GM03348 (cell line): Measurements from ENCODE around the gene LLGL1.

ENCODE experiments used
- DNase-seq: peaks from one replicate; pipeline ENCODE4 v3.0.0; 2012; ENCODE audit warnings: low spot score

Gene LLGL1

DNA sequence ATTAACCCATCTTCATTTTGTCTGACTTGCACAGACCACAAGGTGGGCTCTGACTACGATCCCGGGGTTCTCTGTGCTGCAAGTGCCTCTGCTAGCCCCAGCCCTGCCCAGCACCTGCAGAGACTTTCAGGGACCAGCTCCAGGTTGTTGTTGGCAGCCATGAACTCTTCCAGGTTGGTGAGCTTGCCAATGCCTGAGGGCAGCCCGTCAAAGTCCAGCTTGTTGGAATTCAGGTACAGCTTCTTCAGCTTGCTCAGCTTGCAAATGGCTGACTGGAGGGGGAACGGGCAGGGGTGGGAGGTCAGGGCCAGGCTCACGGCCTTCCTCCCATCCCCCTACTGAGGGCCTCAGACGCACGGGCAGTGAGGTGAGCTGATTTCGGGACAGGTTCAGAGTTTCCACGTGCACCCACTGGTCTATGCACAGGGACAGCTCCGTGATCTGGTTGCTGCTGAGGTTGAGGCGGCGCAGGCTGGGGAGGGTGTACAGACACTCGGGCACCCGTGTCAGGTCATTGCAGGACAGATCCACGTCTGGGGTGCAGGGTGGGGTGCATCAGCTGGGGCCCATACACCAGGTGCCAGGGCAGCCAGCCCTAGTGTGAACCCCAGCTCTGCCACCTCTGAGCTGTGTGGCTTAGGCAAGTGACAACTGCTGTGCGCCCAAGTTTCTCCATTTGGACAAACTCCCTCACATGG lies 27.9 kb downstream of the LLGL1 start:
- no peak for DNase-seq

DNA sequence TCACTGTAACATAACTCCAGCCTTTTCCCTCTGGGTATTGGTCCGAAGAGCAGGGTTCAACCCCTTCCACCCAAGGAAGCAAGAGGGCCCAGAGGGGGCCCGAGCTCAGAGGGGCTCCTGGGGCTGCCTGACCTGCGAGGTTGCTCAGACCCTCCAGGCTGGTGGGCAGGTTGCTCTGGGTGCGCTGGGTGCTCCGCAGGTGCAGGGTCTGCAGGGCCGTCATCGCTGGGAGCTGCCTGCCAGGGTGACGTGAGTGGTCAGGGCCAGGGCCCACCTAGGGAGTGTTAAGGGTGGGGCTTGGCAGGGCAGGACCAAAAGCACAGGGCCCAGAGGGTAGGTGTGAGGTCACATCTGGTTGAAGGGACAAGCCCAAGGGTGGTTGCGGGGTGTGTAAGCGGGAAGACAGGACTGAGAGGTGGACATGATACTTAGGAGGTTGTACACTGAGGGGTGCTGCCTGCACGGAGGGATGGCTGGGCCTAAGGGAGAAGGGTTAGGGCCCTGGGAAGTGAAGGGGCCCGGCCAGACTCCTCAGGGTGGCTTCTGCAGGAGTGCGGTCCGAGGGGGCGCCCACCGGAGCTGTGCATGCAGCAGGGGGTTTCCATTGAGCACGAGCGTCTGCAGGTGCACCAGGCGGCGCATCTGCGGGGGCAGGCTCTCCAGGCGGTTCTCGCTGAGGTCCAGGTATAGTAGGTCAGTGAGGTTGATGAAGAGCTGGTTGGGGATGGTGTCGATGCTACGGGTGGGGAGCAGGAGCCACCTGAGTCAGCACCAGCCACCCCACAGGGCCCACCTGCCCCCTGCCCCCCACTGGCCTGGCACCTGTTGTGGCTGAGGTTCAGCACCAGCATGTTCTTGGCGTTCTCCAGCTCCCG lies 28.7 kb downstream of the LLGL1 start:
- DNase-seq = no peak

DNA sequence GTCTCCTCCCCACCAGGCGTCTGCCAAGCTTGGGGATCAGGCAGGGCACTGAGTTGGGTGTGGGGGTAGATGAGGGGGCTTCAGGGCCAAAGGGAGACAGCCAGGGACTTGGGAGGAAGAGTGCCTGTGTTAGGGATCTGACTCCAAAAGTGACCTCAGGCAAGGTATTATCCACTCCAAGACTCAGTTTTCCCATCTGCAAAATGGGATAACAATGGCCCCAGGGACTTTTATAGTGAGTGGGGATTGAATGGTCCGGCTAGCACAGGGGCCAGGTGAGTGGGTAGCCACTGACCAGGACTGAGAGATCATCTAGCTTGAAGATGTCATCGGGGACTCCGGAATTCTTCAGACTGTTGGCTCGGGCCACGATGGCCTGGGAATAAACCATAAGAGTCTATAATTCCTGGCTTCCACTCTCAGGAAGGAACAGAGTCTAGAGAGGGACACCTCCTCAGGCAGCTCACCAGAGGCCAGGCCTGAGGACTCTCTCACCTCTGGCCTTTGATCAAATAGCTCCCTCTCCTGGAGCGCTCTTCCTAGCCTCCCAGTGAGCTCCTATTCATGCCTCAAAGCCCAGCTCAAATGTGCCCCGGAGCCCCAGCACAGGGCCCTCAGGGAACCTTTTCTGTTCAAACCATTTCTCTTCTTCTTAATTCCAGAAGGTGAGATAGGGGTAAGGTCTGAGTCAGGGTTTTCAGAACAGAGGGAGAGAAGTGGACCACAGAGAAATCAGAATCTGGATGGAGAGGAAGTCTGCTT lies 29.6 kb downstream of the LLGL1 start:
- no peak for DNase-seq

DNA sequence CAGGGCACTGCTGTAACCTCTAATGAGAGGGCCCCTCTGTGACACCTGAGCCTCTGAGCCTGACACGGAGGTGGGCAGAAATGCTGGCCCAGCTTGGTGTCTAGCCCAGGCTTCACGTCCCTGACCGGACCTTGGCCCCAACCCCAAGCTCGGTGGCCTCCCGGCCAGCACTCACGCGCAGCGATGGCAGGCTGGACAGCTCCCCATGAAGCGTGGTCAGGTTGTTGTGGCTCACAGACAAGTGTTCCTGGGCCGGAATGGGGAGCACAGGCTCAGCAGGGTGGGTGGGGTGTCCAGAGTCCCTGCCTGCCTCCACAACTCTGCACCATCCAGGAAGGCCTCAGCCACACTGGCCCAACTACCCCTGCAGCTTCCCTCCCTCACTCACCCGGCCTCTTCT lies 30.9 kb downstream of the LLGL1 start:
- no peak for DNase-seq

DNA sequence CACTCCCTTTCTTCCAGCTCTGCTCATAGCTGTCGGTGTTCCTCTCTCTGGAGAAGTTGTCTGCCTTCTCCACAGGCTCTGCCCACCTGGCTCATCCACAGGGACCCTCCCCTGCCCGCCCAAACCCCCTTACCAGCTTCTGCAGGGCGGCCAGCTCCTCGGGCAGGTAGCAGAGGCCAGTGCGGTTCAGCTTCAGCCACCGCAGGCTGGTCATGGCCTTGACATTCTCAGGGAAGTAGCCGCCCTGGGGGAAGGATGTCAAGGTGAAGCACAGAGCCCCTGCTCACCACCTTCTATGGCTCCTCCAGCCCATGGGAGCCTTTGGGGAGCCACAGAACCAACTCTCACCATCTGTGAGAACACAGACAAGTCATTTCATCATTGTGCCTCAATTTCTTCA lies 31.3 kb downstream of the LLGL1 start:
- no peak for DNase-seq

DNA sequence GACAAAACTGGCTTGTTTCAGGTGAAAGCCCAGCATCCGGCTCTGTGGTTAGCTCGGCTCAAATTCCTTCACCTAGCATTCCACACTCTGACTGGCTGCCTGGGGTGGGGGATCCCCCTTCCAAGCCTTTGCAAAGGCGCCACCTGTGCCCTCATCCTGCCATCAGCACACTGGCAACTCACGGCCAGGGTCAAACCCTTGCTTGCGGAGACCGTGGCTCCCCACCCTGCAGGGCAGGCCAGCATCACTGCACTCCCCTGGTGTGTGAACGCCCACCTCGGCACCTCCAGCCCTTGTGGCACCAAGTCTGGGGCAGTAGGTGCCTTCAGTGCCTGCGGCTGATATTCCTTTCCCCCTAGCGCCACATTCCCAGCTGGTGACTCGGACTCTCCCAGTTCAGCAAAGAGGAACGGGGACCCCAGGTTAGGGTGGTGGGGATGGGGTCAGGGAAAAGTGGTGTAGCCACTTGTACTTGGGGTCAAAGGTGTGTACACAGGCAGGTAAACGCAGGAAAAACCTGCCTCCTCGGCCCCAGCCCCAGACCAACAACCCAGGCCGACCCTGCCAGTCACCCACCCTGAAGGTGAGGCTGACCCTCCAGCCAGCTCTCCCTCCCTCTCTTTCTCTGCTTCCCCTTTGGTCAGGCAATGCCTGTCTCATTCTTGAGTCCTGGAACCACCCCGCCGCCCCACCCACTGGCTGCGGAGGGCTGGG lies 32.0 kb downstream of the LLGL1 start:
- DNase-seq = peak; percentile 81

DNA sequence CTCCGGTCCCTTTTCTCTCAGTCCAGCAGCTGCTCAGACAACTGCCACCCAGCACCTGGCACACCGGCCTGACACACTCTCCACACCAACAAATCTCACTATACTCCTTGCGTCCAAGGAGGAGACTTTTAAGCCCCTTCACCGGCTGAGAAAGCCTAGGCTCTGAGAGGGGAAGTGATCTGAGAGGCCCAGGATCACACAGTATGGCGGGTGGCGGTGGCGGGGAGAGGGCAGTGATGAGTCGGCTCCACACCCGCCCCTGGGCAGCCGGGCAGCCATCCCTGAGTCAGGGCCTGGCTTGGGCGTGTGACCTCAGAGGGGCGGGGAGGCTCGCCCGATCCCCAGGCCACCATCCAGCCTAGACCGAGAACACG lies 32.5 kb downstream of the LLGL1 start:
- DNase-seq = peak; percentile 95

DNA sequence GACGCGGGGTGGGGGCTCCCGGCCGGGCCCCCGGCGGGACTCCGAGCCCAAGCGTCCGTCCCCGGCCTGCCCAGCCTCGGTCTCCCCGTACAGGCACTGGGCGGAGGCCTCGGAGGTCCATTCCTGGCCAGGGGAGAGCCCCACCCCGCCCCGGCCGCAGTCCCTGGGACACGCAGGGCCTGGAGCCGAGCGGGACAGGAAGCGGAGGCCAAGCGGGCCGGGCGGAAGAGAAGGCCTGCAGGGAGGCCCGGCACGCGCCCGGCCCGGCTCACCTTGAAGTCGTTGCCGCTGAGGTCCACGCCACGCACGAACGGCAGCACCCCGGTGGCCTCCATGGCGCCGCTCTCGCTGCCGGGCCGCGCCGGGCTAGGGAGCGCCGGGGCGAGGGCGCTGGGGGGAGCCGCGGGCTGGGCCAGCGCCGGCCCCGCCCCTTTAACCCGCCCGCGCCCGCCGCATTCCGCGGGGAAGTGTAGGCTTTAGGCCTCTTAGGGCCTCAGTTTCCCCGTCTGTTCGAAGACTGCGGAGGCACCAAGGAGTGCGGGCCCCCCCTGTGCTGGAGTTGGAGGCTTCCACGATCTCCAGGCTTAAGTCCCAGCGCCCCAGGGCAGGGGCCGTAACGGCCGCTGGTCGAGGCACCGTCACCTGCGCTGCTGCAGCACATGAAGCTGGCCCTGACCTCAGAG lies 33.1 kb downstream of the LLGL1 start, which contains the start of gene FLII:
TSS of gene FLII (minus strand) at position 383 of the 683 bp plus-strand sequence. CDS start at position 335, 48 bp downstream.
- peak; percentile 93 for DNase-seq

DNA sequence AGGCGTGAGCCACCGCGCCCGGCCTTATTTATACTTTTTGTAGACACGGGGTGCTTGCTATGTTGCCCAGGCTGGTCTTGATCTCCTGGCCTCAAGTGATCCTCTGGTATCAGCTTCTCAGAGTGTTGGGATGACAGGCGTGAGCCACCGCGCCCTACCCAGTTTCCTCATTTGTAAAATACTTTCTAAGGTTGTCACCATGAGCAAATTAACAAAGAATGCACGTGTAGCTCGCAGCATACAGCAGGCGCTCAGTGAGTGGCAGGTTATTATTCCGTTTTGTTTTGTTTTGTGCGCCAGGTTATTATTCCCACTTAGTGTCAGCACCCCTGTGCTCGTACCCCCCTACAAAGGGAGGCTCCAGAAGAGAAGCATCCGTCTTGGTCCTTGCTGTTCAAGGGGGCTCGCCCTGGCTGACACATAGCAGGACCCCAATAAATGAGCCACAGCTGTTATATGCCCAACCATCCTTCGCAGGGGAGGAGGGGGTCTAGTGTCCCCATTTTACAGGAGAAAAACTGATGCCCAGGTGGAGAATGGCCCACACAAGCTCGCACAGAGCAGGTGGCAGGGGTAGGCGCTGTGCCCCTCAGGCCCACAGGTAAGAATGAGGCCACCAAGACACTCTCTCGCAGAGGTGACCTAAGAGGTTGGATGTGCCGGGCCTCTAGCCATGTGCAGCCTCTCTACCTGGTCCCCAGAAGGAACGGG lies 34.3 kb downstream of the LLGL1 start:
- DNase-seq = no peak

DNA sequence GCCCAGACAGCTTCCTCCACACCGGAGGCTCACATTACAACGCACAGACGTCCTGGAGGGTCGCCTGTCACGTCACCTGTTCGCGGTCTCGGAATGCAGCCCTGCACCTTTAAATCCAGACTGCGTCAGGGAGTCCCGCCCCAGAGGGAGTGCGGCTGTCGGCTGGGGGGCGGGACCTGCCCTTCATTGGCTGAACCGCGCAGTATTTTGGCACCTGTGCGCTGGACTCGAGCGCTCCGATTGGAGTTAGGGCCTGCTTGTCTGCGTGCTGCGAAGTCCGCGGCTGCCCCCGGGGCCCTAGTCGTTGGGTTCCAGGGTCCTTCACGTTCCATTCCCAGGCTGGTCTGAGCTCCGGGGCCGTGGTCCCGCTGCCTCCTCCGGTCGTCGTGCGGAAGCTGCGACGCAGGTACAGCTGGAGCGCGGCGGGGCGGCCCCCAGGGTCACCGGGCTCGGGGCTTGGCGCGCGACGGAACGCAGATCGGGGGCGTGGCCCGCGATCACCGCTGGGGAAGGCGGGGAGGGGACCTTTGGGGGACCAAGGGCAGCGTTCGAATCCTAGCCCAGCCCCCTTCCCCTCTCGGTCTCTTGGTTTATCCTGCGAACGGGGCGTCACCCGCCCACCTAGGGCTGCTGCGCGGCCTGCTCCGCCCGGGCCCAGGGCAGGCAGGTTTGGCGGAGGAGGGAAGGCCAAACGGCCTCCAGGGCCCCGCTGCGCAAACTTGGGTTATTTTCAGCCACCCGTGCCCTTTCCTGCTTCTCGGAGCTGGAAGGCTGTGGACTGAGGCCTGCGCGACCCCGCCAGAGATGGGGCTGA lies 35.1 kb downstream of the LLGL1 start, which contains the start of gene MIEF2:
TSS of gene MIEF2 (plus strand) at position 331 of the 814 bp plus-strand sequence. CDS start 2,059 bp downstream, outside the sequence.
- peak; percentile 99 for DNase-seq

DNA sequence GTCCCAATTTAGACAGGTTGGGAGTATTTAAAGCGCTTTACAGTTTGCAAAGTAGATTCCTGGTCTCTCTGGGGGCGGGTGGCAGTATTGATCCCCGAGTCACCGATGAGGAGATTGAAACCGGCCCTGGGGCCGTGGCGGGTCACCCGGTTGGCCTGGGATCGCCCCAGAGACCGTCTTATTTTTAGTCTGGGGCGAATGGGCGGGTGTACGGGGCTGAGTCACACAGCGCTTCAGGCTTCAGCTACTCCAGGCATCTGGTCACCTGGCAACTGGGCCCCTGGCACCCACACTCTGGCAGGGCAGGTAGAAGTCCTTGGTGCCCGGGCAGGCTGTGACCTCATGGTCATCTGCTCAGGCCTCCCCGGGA lies 35.7 kb downstream of the LLGL1 start:
- DNase-seq = peak; percentile 82

DNA sequence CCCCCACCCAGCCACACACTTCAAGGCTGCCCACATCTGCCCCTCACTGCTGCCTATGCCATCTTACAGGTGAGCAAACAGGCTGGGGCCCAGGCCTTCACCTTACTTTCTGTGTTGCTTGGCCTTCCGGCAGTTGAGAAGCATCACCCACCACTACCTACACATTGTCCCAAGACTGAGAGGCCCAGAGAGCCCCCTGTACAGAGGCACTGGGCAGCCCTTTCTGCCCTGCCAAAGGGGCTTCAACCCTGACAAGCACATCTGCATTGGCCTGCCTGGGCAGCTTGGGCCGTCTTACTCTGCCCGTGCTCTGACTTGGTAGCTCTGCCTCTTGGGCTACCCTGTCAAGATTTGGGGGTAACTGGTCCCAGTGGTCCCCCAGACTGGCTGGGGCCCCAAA lies 36.2 kb downstream of the LLGL1 start:
- no peak for DNase-seq

DNA sequence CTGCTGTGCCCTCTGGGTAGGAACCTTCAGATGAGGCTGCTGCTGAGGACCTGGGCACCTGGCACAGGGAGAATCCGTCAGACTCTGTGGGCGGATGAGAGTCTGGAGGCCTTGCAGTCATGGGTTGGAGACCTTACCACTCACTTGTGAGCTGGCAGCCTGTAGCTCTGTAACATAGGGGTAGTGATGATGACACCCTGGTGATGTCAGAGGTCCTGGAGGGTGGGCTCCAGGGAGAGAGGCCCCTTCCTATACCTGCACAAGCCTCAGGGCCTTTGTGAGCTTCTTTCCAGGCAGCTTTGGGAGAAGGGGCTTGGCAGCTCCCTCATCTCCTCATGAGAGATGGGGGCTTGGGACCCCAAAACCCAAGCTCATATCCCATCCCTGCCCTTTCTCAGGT lies 36.7 kb downstream of the LLGL1 start:
- DNase-seq = no peak

DNA sequence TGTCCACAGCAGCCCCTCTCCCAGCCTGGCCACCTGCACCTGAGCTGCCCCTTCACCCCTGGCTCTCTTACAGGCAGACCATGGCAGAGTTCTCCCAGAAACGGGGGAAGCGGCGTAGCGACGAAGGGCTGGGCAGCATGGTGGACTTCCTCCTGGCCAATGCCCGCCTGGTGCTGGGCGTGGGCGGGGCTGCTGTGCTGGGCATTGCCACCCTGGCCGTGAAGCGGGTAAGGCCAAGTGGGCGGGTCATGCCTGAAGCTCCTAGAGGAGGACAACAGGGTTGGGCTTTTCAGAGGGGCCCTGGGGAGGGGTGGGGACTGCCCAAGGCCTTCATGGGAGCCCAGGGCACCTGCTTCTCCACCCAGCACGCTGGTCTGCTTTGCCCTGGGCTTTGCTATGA lies 37.2 kb downstream of the LLGL1 start:
- DNase-seq = no peak

DNA sequence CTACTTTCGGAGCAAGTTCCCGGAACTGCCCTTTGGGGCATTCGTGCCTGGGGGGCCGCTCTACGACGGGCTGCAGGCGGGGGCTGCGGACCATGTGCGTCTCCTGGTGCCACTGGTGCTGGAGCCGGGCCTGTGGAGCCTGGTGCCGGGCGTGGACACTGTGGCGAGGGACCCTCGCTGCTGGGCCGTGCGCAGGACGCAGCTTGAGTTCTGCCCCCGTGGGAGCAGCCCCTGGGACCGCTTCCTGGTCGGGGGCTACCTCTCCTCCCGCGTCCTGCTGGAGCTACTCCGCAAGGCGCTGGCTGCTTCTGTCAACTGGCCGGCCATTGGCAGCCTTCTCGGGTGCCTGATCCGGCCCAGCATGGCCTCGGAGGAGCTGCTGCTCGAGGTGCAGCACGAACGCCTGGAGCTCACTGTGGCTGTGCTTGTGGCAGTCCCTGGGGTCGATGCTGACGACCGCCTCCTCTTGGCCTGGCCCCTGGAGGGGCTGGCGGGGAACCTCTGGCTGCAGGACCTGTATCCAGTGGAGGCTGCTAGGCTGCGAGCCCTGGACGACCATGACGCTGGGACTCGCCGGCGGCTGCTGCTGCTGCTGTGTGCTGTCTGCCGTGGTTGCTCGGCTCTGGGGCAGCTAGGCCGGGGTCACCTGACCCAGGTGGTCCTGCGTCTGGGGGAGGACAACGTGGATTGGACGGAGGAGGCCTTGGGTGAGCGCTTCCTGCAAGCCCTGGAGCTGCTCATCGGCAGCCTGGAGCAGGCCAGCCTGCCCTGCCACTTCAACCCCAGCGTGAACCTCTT lies 38.6 kb downstream of the LLGL1 start:
- no peak for DNase-seq

DNA sequence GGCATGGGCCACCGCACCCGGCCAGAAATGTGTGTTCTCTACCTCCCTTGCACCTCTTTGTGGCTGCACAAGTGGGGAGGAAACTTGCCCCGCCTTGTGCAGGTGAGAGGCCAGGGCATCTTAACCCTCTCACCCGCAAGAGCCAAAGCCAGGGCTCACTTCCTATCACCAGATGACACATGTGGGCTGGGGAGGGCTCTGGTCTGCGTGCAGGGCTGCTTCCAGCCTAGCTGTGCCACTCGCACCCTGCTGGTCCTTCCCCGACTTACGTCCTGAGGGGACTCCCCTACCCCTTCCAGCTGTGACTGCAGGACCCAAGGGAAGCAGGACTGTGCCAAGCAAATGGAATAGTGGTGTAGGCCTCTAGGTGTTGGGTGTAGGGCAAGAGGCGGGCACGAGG lies 41.9 kb downstream of the LLGL1 start:
- DNase-seq = no peak

DNA sequence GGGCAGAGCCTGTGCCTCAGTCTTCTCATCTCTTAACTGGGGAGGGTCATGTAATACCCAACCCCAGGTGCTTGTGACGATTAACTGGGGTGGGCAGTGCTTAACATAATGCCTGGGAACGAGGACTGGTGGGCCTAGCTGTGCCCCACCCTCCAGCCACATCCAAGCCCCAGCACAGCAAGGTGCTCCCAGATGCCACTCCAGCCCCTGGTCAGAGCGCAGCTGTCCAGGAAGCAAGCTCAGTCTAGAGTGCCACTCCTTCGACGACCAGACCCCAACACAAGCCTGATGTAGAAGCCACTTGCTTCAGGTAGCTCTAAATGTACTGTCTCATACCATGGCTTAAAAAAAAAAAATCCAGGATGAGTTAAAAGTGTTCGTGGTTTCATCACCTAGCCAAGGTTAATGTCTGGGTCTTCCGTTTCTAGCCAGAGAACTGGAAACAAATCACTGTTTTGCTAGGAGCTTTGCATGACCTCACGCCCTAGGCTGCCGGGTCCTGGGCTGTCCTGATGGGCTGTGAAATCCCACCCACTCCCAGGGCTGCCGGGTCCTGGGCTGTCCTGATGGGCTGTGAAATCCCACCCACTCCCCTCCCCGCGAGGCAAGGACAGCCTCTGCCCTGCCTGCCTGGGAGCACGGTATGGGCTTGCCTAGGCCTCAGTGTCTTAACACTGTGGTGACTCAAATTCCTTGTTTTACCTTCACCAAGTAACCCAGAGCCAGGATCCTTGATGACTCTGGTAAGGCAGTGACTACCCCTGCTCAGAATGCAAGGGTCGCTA lies 42.7 kb downstream of the LLGL1 start:
- DNase-seq = no peak
